NCI-H446 (cell line): ENCODE data around the gene ZSCAN31.

ENCODE experiments used
- DNase-seq, 2 experiments: peaks; one replicate each; lab custom pipeline; 2025; lab: John Stamatoyannopoulos, UW

The ZSCAN31 gene

GRCh38 chr6:28353356-28353755, 17.4 kb upstream of the ZSCAN31 start:
- DNase-seq: no peak

DNA sequence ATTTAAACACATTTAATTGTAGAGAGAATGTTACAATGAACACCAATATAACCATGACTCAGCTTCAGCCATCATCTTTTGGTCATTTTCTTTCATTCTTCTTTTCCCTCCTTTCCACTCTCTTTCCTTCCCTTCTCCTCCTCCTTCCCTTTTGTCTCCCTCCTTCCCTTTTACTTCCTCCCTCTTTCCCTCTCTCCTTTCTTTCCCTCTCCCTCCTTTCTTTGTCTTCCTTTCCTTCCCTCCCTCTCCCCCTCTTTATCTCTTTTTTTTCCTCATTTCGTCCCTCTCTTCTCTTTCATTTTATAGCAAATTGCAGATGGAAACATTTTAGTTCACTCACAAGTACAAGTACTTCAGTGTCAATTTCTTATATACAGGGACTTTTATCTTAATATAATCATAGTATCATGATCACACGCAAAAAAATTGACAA, 15.6 kb upstream of the ZSCAN31 start:
- DNase-seq: no peak

DNA sequence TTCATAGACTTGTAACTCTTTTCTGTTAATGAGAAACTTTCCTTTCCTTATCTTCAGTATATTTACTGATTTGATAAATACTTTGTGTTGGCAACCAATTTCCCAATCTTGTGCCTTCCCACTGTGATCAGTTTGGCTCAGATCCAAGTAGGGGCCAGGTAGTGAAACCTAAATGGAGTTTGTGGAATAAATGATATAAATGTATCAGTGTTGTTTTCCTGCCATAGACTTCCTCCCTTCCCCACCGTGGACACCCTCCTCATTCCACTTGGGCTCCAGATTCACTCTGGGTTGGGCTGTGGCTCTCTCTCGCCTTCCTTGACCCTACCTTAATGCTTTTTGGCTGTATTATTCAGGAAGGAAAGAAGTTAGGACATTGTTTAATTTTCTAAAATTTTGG, 15.1 kb upstream of the ZSCAN31 start:
- no peak for DNase-seq

- peak; percentile 59 to 73 for DNase-seq
These were observed 14.2 kb upstream of the ZSCAN31 start, which contains the start of gene ZKSCAN3 for GRCh38 chr6:28349892-28350737. Gene ZKSCAN3 (plus strand): TSS chr6:28349947. CDS start chr6:28359587, 9,640 bp downstream.

DNA sequence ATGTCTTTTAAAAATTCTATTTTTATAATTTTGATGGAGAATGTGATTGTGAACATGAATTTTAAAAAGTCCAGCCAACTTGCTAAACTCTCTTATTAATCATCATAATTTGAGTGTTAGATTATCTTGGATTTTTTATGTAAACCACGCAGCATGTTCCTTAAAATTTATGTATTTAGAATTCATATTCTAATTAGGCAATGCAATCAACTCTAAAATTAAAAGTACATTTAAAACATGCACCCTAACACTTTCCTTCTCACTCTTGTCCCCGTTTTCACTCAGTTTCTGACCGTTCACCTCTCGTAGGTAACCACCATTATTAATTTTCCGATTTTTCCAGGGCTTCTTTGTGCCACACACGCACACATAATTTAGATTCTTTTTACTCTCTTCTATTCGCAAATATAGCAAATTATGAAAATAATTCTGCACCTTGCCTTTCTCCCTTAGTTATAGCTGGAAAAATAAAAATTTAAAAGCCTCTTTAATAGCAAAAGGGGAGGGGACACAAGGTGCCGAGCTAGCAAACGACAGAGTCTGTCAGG, 13.5 kb upstream of the ZSCAN31 start:
- no peak for DNase-seq

GRCh38 chr6:28347119-28347518, 11.2 kb upstream of the ZSCAN31 start:
- no peak for DNase-seq

- DNase-seq: no peak
These were observed 9.3 kb upstream of the ZSCAN31 start for GRCh38 chr6:28345201-28345600.

- no peak for DNase-seq
These were observed 8.1 kb upstream of the ZSCAN31 start for GRCh38 chr6:28343898-28344677.

DNA sequence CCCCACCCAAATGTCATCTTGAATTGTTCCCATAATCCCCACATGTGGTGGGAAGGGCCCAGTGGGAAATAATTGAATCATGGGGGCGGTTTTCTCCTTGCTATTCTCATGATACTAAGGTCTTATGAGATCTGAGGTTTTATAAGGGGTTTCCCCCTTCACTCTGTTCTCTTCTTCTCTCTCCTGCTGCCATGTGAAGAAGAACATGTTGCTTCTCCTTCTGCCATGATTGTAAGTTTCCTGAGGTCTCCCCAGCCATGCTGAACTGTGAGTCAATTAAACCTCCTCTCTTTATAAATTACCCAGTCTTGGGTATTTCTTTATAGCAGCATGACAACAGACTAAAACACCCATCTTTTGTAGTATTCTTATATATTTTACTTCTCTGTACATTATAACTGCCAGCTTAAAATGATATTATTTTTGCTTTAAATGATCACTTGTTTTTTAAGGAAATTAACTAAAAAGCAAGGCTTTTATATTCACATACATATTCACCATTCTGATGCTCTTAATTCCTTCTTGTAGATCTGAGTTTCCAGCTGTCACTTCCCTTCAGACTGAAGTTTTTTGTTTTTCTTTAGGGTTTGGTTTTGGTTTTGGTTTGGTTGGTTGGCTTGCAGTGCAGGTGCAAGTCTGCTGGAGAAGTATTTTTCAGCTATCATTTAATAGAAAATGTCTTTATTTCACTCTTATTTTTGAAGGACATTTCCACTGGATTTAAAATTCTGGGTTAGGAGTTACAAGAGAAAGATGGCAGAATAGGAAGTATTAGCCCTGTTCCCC, 4.6 kb upstream of the ZSCAN31 start:
- DNase-seq: no peak

GRCh38 chr6:28337121-28337520, 1.2 kb upstream of the ZSCAN31 start:
- DNase-seq: no peak

DNA sequence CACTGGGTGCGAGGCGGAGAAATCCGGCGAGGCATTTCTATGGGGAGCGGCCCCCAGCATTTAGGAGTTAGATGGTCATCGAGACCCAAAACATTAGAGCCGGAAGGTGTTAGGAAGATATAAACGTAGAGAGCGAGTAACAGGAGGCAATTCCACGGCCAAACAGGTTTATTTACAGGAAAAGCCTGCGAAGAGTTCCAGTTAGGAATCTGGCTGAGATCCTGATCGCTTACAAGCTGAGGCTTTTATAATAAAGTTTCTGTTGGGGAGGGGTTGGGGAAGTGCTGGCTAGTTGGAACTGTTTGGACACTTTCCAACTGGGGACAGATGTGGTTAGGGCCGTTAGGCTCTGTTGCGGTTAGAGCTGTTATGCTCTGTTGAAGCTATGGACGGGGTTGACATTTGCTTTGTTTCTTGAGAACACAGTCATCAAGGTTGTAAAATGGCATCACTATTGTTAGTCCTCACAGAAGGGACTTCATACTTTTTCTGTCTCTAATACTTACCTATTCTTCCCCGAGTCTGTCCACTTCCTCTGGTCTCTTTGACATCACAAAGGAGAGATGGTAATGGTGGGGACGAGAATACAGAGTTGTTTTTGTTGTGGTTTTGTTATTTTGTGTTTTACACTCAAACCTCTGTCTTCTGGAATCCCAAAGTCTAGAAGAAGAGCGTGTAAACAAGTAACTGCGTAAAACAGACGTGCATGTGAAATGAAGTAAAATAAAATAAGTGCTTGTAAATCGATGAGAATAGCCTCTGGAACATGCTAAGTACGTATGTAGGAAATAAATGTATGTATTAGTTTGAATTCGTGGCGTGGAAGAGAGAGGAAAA, 554 bp upstream of the ZSCAN31 start:
- peak in 1 of 2 experiments; percentile 43 for DNase-seq

- no peak for DNase-seq
These were observed 846 bp downstream of the ZSCAN31 start for GRCh38 chr6:28335040-28335563.

DNA sequence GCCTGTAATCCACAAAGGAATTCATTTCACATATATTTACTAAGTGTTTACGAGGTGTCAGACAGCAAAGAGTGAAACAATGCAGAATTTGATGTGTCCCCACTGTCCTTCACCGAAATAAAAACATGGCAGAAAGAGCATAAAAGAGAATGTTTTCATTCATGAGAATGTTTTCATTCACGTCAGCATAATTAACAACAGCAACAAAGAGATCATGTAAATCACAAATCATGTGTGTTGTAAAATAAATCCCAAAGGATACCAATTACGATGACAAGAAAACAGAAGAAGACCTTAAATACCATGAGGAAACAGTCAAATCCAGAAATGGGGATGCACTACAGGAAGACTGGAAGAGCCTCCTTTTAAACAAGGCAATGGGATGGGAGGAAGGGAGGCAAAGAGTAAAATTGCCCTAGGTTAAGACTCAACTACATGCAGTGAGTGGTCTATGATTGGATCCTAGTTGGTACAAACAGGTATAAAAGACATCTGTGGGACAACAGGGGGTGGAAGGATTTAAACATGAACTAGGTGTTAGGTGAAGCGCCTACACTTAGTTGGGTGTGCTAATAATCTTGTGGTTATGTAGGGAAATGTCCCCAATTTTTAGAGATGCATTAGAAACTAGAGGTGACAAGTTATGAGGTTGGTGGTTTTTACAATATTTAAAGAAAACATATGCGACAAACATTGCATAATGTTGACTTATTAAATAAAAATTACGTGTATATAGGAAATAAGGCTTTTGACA, 1.5 kb downstream of the ZSCAN31 start:
- no peak for DNase-seq

GRCh38 chr6:28333599-28334018, 2.3 kb downstream of the ZSCAN31 start:
- DNase-seq: no peak

- no peak for DNase-seq
These were observed 2.9 kb downstream of the ZSCAN31 start for GRCh38 chr6:28333047-28333446.

GRCh38 chr6:28330041-28330440, 5.9 kb downstream of the ZSCAN31 start:
- no peak for DNase-seq

DNA sequence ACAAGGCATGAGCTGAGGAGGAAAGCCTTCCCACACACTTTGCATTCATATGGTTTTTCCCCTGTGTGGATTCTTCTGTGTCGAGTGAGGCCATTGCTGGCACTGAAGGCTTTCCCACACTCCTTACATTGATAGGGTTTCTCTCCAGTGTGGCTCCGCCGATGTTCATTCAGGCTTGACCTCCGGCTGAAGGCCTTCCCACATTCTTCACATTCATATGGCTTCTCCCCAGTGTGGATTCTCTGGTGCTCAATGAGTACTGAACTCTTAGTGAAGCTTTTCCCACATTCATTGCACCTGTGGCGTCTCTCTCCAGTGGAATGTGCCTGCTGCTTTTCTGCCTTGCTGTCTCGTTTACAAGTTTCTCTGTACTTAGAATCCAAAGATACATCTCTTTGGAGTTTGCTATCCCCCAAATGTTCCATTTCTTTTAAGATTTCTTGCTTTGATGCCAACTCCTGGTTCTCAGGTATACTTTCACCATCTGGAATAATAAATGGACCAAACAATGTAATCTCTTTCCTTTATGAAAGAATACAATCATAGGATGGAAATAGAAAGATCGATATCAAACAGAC, 9.5 kb downstream of the ZSCAN31 start:
- no peak for DNase-seq

- no peak for DNase-seq
These were observed 12.0 kb downstream of the ZSCAN31 start for GRCh38 chr6:28323813-28324424.

GRCh38 chr6:28322661-28323060, 13.3 kb downstream of the ZSCAN31 start:
- DNase-seq: no peak
